Right renal cortex interstitium (tissue), 3 donors: ENCODE measurements around the gene RAB11FIP3. TPM values are rescaled to one million over a fixed set of nuclear protein-coding genes. Genes with fewer than 3 reads are reported as not detected.

ENCODE experiments used
- DNase-seq, 3 donors: peaks; one replicate each; pipeline ENCODE4 v3.0.0-alpha.2; 2013; ENCODE audit warnings: low read depth in 3 of 3, low spot score in 2 of 3
- polyA plus RNA-seq, 3 donors: library from polyadenylated mRNA; unstranded; fragments of 120-200 nt; gene quantifications; one replicate each; pipeline ENCODE4 v1.2.1, GENCODE V29; 2013; ENCODE audit not compliant: insufficient read length in 3 of 3

Gene RAB11FIP3
- polyA plus RNA-seq, 3 donors, result 65.2 to 95.2 (median 81.0) TPM

GRCh38 chr16:528111-529011, 102.9 kb downstream of the RAB11FIP3 start:
- DNase-seq, result no peak

GRCh38 chr16:529012-529575, 103.6 kb downstream of the RAB11FIP3 start:
- no peak for DNase-seq

- no peak for DNase-seq
Measured at GRCh38 chr16:530111-530817, 104.8 kb downstream of the RAB11FIP3 start.

- DNase-seq, result no peak
Measured at GRCh38 chr16:531494-532125, 106.2 kb downstream of the RAB11FIP3 start.

GRCh38 chr16:533391-534123, 108.1 kb downstream of the RAB11FIP3 start:
- DNase-seq, result no peak

GRCh38 chr16:534135-534534, 108.7 kb downstream of the RAB11FIP3 start:
- no peak for DNase-seq

GRCh38 chr16:534856-535445, 109.5 kb downstream of the RAB11FIP3 start:
- no peak for DNase-seq

GRCh38 chr16:535446-536405, 110.3 kb downstream of the RAB11FIP3 start:
- no peak for DNase-seq

- DNase-seq, result no peak
Measured at GRCh38 chr16:536746-537145, 111.3 kb downstream of the RAB11FIP3 start.

GRCh38 chr16:537415-538335, 112.2 kb downstream of the RAB11FIP3 start:
- DNase-seq, result no peak

GRCh38 chr16:539901-540530, 114.6 kb downstream of the RAB11FIP3 start:
- DNase-seq, result no peak

GRCh38 chr16:540645-541340, 115.3 kb downstream of the RAB11FIP3 start:
- DNase-seq, result no peak

GRCh38 chr16:543301-544164, 118.1 kb downstream of the RAB11FIP3 start:
- DNase-seq, result no peak

GRCh38 chr16:544517-544916, 119.1 kb downstream of the RAB11FIP3 start:
- no peak for DNase-seq

- DNase-seq, result no peak
Measured at GRCh38 chr16:546909-547770, 121.7 kb downstream of the RAB11FIP3 start.
